Measurements from ENCODE around the gene CCDC92.
A peak's percentile ranks its signal among the peaks of the same experiment; 100 is the strongest.
"Not testable (repeated sequence)": the region's sequence is repeated elsewhere in the genome, so short reads cannot be mapped to it uniquely, and the experiment has no call there.

Gene CCDC92

GRCh38 chr12:123949770-123950165 lies 22.9 kb downstream of the CCDC92 start:
- peak; percentile 40 for DNase-seq (ENCODE audit: low spot score)

DNA sequence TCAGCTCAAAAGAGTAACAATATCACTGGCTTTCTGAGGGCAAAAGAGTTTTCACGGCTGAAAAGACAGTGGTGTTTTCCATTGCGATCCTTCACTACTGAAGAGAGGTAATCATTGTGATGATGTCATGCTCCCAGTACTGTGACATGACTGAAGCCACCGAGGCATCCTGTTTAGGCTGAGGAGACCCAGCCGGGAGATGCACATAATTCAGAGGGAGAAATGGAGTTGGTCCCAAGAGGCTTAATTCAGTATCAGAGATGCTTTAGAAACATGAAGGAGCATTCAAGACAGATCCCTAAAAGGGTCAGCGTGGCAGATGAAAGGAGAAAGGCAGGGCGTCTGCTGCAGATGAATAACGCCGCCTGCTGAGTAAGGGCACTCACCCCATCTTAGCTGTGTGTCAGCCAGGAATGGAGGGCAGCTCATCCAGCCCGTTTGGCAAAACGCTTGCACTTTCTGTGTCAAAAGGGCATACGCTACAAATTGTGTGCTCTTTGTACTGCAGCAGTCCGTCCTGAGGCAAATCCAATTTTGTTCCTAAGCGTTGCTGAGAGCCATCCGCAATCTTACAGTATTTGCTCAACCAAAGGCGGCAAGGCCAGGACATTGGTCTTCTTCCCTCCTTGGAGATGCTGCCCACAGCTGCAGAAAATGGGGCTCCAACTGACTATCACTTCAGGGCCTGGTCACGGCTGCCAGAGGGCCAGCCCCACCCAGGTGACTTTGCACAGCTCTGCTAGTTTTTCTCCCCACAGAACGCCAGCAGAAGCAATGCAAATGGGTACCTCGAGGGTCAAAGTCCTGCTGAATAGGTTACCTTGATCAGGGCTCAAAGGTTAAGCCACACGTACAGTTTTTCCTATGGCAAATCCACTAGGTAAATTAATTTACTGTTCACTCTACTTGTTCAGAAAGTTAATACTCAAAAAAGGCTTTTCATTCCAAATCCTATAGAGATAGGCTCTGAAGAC lies 23.5 kb downstream of the CCDC92 start:
- DNase-seq (ENCODE audit: low spot score): peak; percentile 48

DNA sequence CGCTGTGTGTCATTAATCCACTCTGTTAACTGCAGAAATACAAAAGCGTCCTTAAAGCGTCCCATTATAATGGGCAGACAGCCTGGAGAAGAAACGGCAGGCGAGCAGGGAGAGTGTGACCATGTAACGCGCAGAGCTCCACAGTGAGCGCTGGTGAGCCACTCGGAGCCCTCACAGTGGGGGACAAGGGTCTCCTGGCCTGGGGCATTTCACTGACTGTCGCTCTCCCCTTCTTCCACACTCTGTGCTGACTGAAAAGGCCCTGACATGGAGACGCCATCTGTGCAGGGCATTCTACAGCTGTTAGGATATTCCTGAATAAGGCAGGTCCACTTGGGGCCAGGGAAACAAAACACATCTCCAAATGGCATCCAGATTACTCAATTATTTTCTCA lies 24.2 kb downstream of the CCDC92 start:
- DNase-seq (ENCODE audit: low spot score): peak; percentile 49

DNA sequence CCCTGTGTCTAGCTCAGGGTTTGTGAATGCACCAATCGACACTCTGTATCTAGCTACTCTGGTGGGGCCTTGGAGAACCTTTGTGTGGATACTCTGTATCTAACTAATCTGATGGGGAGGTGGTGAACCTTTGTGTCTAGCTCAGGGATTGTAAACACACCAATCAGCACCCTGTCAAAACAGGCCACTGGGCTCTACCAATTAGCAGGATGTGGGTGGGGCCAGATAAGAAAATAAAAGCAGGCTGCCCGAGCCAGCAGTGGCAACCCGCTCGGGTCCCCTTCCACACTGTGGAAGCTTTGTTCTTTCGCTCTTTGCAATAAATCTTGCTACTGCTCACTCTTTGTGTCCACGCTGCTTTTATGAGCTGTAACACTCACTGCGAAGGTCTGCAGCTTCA lies 25.1 kb downstream of the CCDC92 start:
- DNase-seq (ENCODE audit: low spot score): not testable (repeated sequence)

DNA sequence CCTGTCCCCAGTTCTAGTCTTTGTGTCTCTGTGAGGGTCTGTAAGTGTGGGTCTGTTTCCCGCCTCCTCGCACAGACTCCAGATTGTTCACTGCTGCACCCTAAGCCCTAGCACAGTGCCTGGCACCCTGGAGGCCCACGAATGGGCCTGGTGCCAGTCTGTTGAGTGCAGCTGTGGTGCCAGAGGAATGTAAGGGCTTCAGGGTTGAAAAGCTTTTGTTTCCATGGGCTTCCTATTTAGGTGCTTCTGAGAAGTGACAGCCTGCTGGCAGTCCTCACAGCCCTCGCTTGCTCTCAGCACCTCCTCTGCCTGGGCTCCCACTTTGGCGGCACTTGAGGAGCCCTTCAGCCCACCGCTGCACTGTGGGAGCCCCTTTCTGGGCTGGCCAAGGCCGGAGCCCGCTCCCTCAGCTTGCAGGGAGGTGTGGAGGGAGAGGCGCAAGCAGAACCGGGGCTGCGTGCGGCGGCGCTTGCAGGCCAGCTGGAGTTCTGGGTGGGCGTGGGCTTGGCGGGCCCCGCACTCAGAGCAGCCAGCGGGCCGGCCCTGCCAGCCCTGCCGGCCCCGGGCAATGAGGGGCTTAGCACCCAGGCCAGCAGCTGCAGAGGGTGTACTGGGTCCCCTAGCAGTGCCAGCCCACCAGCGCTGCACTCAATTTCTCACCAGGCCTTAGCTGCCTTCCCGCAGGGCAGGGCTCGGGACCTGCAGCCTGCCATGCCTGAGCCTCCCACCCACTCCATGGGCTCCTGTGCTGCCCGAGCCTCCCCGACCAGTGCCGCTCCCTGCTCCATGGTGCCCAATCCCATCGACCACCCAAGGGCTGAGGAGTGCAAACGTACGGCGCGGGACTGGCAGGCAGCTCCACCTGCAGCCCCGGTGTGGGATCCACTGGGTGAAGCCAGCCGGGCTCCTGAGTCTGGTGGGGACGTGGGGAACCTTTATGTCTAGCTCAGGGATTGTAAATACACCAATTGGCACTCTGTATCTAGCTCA lies 25.8 kb downstream of the CCDC92 start:
- not testable (repeated sequence) for DNase-seq (ENCODE audit: low spot score)

GRCh38 chr12:123946152-123946515 lies 26.5 kb downstream of the CCDC92 start:
- DNase-seq (ENCODE audit: low spot score): no peak

DNA sequence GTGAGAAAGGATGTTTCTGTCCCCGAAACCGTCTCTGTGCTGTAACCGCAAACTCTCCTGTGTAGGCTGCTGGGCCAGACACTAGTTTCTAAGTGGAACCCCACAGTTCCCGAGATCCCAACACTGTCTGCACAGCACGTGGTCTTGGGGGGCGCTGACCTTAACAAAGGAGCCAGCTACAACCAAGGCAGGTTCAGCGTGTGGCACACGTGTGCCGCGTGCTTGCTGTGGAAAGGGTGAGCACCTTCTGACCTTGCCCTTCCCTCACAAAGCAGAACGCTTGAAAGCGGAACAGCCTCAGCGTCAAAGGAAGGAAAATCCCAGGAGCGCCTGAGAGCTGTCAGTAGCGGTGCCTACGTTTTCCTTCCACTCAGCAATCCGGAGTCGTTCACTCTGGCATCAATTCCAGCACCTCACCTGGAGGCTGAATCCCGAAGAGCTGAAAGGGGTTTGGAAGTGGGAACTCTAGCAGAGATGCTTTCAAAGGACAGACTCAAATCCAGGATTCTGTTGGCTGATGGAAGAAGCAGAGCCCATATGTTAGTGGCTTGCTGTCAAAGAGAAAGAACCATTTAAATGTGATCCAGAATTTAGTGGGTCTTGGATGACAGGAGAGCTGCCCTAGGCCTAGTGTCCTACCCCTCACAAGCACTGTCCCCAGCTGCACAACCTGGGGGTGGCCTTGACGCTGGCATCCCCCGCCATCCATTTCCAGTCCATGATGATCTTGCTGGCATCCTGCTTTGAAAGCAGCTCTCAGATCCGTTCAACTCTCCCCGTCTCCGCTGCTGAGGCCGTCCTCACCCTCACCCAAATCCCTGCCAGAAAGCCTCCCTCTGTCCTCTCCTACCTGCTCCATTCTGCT lies 27.1 kb downstream of the CCDC92 start:
- no peak for DNase-seq (ENCODE audit: low spot score)

DNA sequence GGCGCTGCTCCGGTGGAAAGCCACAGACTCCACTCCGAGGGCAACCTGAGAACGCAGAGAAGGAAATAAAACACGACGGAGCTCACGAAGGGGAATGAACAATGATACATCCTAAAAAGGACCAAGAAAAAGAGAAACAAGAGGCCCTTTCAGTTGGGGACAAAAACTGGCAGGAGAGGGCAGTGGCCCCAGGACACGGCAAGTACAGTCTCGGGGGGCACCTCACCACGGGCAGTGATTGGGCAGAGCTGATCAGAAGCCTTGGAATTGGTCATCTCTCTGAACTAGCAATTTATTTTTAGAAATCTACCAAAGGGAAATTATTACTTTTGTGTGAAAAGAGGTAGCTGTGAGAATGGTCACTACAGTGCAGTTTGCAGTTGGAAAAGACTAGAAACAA lies 27.9 kb downstream of the CCDC92 start:
- no peak for DNase-seq (ENCODE audit: low spot score)

DNA sequence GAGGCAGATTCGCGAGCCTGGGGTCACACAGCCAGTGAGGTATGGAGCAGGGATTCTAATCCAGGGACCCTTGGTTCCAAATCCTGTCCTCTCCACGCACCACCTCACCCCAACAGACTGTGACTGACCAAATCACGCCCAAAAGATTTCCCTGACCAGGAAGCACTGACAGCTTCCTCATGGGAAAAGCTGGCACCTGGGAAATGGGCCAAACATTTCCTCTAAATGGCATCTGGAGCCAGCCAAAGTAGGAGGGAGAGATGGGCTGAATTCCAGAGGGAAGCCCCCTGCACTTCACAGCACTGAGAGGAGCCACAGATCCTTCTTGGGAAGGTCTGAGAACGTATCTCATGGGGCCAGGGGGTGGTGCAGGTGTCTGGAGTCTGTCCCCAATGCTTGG lies 28.8 kb downstream of the CCDC92 start:
- DNase-seq (ENCODE audit: low spot score): no peak

GRCh38 chr12:123942911-123943648 lies 29.6 kb downstream of the CCDC92 start:
- no peak for DNase-seq (ENCODE audit: low spot score)

- DNase-seq (ENCODE audit: low spot score): no peak
Observed at GRCh38 chr12:123942238-123942653, 30.4 kb downstream of the CCDC92 start.

GRCh38 chr12:123941624-123942237 lies 30.9 kb downstream of the CCDC92 start:
- no peak for DNase-seq (ENCODE audit: low spot score)

DNA sequence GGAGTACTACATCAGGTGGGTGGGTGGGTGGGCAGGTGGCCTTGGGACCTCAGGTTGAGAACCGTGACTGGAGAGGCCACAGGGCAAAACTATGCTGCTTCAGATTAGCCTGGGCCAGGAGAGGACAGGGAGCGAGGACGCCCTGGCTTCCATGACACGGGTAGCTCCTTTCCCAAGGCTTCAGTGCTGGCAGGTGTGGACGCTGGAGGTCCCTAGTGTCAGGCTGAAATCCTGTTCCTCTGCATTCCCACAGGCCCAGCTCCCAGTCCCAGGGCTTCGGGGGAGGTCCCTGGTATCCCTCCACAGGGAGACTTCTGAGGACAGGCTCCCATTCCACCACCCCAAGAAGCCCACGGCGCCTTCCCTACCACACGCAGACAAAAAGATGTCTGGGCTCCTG lies 31.6 kb downstream of the CCDC92 start:
- no peak for DNase-seq (ENCODE audit: low spot score)

DNA sequence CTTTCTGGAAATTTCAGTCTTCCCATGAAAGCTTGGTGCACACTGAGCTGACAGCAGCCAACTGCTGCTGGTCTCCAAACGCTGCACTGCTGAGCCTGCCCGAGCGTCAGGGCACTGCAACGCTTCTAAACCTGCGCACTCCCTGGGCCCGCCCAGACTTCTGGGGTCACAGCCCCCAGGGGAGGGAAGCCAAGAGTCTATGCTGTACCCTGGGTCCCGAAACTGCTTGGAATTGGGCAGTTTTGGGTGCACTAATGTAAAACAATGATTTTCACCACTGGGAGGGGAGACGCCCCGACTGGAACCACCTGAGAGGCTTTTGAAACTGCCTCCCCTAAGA lies 32.0 kb downstream of the CCDC92 start:
- no peak for DNase-seq (ENCODE audit: low spot score)

- no peak for DNase-seq (ENCODE audit: low spot score)
Observed at GRCh38 chr12:123939716-123940626, 32.7 kb downstream of the CCDC92 start.

- no peak for DNase-seq (ENCODE audit: low spot score)
Observed at GRCh38 chr12:123938679-123939480, 33.8 kb downstream of the CCDC92 start.

GRCh38 chr12:123937707-123938591 lies 34.7 kb downstream of the CCDC92 start:
- no peak for DNase-seq (ENCODE audit: low spot score)
